ENCODE results near the gene ERGIC3. TPM values are rescaled to one million over a fixed set of nuclear protein-coding genes. Genes with fewer than 3 reads are reported as not detected.

Gene ERGIC3
- polyA plus RNA-seq, 1 of the 3 experiments (the other 2 are of a cell fraction): 661 TPM

- peak overlapping the region; percentile 29 for H3K4me2 ChIP-seq
- H3K9me2 ChIP-seq: no peaks in the 10 kb centered on the region
- DNase-seq: no peak
- no peaks in the 10 kb centered on the region for H3K79me2 ChIP-seq (ENCODE audit: insufficient read depth)
- CTCF ChIA-PET: interaction anchor here (0.6 to 1.7 kb wide), 3 partner anchors 20 to 52 kb away, joined by 3 to 6 read pairs (median 3); no protein-coding TSS in a partner anchor
- no peak overlapping the region for H3K9ac ChIP-seq
- H2AFZ ChIP-seq (ENCODE audit: low read depth): no peak overlapping the region
- peaks cover 7 to 14% of the 10 kb centered on the region in 2 experiments; a peak in 3 of 4 replicates for H3K4me1 ChIP-seq (ENCODE audit: control insufficient read depth in 1 of 2, insufficient read depth in 2 of 2, low read depth in 1 of 2, low read length in 1 of 2)
- peaks cover 10% of the 10 kb centered on the region for H3F3A ChIP-seq (replicated peaks; ENCODE audit: insufficient read depth)
- H3K27ac ChIP-seq (ENCODE audit: low read depth in 2 of 2, low read length in 1 of 2): peak overlapping the region in 1 of 2 experiments; percentile 47; a peak in 2 of 4 replicates
- H3K4me3 ChIP-seq (ENCODE audit: low read depth in 2 of 2, low read length in 1 of 2): no peak overlapping the region
- WGBS (ENCODE audit: low lambda C conversion rate): 33% methylated on average over 3 of the region's 3 CpGs
- H3K9me3 ChIP-seq: no peaks in the 10 kb centered on the region
- H4K20me1 ChIP-seq (ENCODE audit: insufficient read depth): no peaks in the 10 kb centered on the region
- POLR2A ChIA-PET: interaction anchor here (1.3 kb wide), 1 partner anchor 26 kb away, joined by 3 read pairs; the partner anchor contains the start of gene ERGIC3
- no peaks in the 10 kb centered on the region for H3K27me3 ChIP-seq (ENCODE audit: insufficient read depth)
- peaks cover 12 to 15% of the 10 kb centered on the region in 2 experiments for H3K36me3 ChIP-seq (replicated peaks in 1 of 2; ENCODE audit: control insufficient read depth in 1 of 2, insufficient read depth in 2 of 2, low read length in 1 of 2)
- TF ChIP-seq MEF2A (IDR thresholded peaks at IDR 0.05; ENCODE audit: borderline replicate concordance, low read depth): no peak
- peak; percentile 90 for TF ChIP-seq TCF12 (IDR thresholded peaks at IDR 0.05)
- no peak for TF ChIP-seq TAF1 (IDR thresholded peaks at IDR 0.05; ENCODE audit: borderline replicate concordance, low read depth, low read length)
- TF ChIP-seq NRF1 (IDR thresholded peaks at IDR 0.05; ENCODE audit: low read depth, low read length): no peak
- peak in 1 of 2 experiments; percentile 38; a peak in 1 of 4 replicates for TF ChIP-seq EP300 (IDR thresholded peaks at IDR 0.05; ENCODE audit: borderline replicate concordance in 1 of 2, low read depth in 1 of 2, low read length in 1 of 2)
- TF ChIP-seq MXI1 (IDR thresholded peaks at IDR 0.05; ENCODE audit: low read depth, low read length): no peak
- TF ChIP-seq, protein P1, sequence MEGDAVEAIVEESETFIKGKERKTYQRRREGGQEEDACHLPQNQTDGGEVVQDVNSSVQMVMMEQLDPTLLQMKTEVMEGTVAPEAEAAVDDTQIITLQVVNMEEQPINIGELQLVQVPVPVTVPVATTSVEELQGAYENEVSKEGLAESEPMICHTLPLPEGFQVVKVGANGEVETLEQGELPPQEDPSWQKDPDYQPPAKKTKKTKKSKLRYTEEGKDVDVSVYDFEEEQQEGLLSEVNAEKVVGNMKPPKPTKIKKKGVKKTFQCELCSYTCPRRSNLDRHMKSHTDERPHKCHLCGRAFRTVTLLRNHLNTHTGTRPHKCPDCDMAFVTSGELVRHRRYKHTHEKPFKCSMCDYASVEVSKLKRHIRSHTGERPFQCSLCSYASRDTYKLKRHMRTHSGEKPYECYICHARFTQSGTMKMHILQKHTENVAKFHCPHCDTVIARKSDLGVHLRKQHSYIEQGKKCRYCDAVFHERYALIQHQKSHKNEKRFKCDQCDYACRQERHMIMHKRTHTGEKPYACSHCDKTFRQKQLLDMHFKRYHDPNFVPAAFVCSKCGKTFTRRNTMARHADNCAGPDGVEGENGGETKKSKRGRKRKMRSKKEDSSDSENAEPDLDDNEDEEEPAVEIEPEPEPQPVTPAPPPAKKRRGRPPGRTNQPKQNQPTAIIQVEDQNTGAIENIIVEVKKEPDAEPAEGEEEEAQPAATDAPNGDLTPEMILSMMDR (IDR thresholded peaks at IDR 0.05): no peak
- no peak for TF ChIP-seq RAD21 (IDR thresholded peaks at IDR 0.05; ENCODE audit: low read length)
- no peak for TF ChIP-seq USF1 (IDR thresholded peaks at IDR 0.05; ENCODE audit: borderline replicate concordance, low read depth)
- no peak for TF ChIP-seq GATA2 (CRISPR knock-in tag; IDR thresholded peaks at IDR 0.05)
- no peak for TF ChIP-seq SMC3 (IDR thresholded peaks at IDR 0.05; ENCODE audit: low read depth, low read length)
- peak; percentile 93 for TF ChIP-seq PBX3 (IDR thresholded peaks at IDR 0.05)
- TF ChIP-seq ZBTB33 (IDR thresholded peaks at IDR 0.05; ENCODE audit: borderline replicate concordance, low read depth): no peak
- TF ChIP-seq RCOR1 (IDR thresholded peaks at IDR 0.05; ENCODE audit: low read length): no peak
- TF ChIP-seq FOXJ3 (CRISPR knock-in tag; IDR thresholded peaks at IDR 0.05): no peak
- no peak for TF ChIP-seq ELF1 (IDR thresholded peaks at IDR 0.05)
- no peak for TF ChIP-seq EZH2phosphoT487 (IDR thresholded peaks at IDR 0.05; ENCODE audit: borderline replicate concordance, low read depth)
- peak; percentile 71; the same call in 1 of the 2 replicates for TF ChIP-seq TEAD4 (IDR thresholded peaks at IDR 0.05; ENCODE audit: borderline replicate concordance, insufficient read depth)
- TF ChIP-seq NFIC (IDR thresholded peaks at IDR 0.05; ENCODE audit: borderline replicate concordance): peak; percentile 65
- TF ChIP-seq FOSL2 (IDR thresholded peaks at IDR 0.05; ENCODE audit: borderline replicate concordance, low read depth): peak; percentile 86
- no peak for TF ChIP-seq FOXM1 (IDR thresholded peaks at IDR 0.05; ENCODE audit: low read depth)
- TF ChIP-seq JUND (IDR thresholded peaks at IDR 0.05): peak; percentile 86
- TF ChIP-seq USF2 (IDR thresholded peaks at IDR 0.05; ENCODE audit: borderline replicate concordance, low read depth, low read length): no peak
- TF ChIP-seq YY1 (IDR thresholded peaks at IDR 0.05; ENCODE audit: low read depth): no peak
- no peak for TF ChIP-seq GABPA (IDR thresholded peaks at IDR 0.05; ENCODE audit: low read depth)
- TF ChIP-seq IRF3 (IDR thresholded peaks at IDR 0.05; ENCODE audit: low read depth, low read length): no peak
- no peak for TF ChIP-seq CHD2 (IDR thresholded peaks at IDR 0.05; ENCODE audit: low read length, partially characterized antibody)
These were observed 25.8 kb upstream of the ERGIC3 start for GRCh38 chr20:35515949-35516645.
